Activated naive CD4-positive, alpha-beta T cell (primary cell): Measurements from ENCODE around the gene FDX2.
"Not testable (repeated sequence)": the region's sequence is repeated elsewhere in the genome, so short reads cannot be mapped to it uniquely, and the experiment has no call there.

ENCODE experiments used
- DNase-seq, 4 experiments: peaks; one replicate each; lab custom pipeline; 2025; lab: John Stamatoyannopoulos, UW

The FDX2 gene

DNA sequence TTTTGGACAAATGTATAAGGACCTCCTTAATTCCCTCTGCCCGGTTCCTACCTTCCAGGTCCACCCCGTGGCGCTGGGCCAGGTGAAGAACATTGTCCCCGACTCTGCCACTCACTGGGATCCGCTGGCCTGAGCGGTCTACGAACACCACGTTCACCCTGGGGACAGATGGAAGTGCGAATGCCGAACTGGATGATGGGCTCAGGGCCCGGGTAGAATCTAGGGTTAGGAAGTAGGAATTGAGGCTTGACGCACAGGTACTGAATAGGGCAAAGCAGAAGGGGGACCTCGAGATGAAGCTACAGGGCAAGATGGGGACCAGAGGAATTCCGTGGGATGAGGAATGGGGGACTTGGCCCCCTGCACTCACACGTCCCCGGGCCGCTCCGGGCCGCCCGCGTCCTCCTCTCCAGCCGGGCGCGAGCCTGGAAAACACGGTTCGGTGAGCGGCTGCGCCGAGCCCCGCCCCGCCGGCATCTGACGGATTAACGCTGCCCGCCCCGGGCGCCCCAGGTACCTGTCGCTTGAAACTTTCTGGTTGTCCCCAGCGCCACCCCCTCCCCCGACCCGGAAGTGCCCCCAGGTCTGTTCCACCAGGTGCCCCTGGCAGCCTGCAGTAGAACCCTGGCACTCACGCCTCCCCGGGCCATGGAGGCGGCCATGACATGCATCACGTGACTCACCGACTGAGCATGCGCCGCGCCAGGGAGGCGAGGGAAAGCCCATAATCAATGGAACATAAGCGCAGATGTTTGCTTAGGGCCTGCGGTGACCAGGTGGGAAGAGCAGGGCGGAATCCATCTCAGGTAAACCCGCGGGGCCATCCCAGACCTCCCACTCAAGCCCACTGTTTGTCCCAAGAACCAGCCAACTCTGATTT is at the start of gene FDX2:
Gene FDX2, minus strand, starts transcription at position 681 of the 880 bp plus-strand sequence. Its CDS starts 19 bp downstream, at position 662.
- peak; percentile 75 to 88 (median 84) for DNase-seq

DNA sequence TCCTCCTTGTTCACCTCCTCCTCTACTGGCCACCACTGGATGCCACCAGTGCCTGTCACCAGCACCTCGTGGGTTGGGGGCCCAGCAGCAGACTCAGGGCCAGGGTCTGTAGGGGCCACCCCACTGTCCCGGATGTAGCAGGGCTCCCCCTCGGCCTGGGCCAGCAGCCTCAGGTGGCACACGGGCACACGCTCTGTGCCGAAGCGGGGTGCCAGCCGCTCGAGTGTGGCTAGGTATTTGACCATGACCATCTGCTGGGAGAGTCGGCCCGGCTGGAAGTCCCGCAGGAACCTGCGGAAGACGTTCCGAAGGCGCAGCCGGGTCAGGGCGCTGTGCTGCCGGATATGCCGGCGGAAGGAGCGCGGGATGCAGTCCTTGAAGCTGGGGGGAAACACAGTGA is 49.7 kb upstream of the FDX2 start:
- no peak for DNase-seq

DNA sequence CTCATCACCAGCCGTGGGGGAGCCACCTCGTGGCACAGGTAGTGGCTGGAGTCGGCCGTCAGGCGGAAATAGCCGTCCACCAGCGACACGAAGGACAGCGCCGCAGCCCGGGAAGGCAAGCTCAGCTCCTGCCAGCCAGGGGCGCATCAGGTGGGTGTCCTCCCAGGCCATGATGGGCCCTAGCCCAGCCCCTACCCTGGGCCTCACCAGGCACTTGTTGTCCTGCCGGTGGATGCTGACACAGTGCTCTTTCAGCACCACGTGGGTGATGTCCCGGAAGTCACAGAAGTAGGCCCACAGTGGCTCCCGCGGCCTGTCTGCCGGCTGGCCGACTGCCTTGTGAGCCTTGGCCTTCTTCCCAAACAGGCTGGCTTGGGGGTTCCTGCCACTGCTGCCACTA is 48.8 kb upstream of the FDX2 start:
- DNase-seq, result no peak

DNA sequence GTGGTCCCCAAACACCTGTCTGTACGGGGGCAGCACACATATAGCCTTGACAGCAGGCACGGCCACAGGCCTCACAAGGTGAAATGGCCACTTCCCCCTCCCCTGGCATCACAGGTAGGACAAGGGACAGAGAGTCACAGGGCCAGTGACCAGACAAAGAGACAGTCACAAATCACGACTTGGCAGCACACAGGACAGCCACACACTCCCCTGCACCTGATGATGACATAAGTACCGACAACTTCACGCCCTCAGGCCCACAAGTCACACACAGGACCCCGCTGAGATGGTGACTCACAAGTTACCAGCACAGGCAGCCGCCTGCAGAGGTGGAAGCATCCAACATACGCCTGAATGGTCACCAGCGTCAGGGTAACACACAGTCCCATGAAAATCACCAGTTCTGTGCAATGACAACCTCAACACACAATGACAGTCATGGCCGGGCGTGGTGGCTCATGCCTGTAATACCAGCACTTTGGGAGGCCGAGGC is 48.0 kb upstream of the FDX2 start:
- DNase-seq, result no peak

DNA sequence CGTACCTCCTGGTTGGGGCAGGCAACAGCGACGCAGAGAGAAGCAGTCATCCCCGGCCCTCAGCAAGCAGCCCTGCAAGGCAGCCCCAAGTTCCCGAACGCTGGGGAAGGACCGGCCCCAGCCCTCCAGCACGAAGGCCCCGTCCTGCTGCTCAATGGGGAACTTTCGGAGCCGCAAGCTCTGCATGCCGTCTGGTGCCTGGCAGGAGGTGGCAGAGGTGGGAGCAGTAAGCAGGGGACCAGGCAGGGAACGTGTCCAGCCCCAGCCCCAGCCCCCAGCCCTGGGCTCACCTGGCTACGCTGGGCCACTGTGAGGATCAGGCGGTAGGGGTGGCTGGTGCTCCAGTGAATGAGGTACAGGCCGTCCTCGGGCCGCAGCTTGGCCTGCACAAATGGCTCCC is 46.4 kb upstream of the FDX2 start:
- DNase-seq, result no peak

DNA sequence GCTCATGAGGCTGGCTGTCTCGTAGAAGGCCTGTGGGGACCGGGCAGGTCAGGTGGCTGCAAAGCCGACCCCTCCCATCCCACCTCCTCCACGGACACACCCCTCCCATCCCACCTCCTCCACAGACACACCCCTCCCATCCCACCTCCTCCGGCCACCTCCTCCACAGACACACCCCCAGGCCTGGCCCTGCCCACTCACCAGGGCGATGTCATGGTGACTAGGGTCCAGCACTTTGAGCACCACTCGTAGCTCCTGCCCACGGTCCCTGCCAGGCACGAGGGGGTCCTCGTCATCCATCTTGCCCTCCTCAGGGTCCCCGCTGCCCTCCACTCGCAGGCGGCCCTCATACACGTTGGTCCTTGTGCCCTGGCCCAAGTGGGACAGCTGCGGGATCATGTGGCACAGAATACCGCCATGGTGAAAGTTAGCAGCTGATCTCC is 45.8 kb upstream of the FDX2 start:
- DNase-seq, result no peak

DNA sequence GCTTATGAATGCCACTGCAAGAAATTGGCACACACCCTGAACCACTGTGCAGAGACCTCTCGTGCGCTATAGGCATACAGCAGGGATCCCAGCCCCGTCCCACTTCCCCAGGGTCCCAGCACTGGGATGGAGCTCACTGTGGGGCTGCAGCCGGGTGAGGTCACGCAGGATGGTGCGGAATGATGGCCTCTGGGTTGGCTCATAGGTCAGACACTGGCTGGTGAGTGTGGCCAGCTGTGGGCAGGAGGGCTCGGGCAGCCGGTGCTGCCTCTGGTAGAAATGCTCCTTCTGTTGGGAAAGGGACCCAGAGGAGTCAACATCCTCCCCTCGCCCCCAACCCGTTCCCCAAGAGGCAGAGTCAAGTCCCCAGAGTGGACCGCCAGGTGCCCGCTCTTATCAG is 40.6 kb upstream of the FDX2 start:
- no peak for DNase-seq

DNA sequence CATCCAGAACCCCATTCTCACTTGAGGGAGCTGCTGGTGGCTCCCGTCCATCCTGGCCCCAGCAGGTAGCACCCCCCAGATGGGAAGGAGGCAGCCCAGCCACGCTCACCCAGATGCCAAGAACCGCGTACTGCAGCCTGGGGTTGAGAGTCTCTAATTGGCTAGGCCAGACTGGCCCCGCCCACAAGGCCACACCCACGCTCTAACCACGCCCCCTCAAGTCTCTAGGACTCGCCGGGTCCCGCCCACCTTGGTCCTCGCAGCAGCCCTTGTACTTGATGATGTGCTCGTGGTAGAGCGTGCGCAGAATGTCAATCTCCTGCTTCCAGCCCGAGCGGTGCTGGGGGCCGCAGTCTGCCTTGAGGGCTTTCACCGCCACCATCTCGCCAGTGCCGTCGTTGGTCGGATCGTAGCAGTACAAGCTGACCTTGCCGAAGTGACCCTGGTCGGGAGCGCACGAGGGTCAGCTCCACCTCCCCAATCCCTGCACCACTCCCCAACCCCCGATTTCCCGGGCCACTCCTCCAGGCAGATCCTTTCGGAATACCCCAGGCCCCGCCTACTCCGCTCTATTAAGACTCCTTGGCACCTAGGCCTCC is 38.1 kb upstream of the FDX2 start:
- peak in 2 of 4 experiments; percentile 9 to 17 for DNase-seq

DNA sequence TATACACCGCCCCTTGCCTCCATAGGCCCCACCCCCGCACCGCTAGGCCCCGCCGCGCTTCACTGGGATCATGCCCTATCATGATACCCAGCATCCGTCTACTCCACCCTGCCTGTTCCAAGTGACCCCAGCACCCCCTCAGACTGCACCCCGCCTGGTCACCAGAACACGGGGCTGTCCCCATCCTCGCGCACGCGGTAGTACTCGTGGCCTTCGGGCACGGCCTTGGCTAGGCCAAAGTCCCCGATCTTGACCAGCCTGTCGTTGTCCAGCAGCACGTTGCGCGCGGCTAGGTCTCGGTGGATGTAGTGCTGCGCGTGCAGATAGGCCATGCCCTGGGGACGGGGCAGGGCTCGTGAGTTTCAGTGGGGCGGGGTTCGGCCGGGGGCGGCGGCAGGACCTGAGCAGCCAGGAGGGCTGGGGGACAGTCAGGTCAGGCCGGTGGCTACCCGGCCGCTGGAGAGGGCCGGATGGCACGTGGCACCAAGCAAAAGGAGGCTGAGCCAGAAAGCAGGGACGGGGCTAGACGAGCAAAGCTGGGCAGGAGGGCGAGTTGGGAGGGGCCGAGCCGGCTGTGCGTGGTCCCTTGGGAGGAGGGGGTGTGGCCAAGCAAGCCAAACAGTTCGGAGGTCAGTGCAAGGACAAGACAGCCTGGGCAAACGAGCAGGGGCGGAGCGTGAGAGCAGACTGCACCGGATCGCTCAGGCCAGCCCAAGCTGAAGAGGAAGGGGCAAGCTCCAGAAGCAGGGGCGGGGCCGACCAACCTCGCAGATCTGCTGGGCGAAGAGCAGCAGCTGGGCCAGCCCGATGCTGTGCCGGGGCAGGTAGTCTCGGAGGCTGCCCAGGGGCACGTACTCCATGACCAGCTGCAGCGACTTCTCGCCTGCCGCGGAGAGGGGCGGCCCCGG is 37.2 kb upstream of the FDX2 start:
- no peak for DNase-seq

DNA sequence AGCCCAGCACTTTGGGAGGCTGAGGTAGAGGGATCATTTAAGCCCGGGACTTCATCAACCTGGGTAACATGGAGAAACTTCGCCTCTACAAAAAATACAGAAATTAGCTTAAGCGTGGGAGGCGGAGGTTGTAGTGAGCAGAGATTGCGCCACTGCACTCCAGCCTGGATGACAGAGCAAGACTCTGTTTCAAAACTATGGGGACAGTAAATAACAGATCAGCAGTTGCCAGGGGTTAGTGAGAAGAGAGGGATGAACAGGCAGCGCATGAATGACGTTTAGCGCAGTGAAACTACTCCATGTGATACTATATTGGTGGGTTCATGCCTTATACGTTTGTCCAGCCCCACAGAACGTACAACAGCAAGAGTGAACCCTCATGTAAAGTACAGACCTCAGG is 30.7 kb upstream of the FDX2 start:
- no peak for DNase-seq

DNA sequence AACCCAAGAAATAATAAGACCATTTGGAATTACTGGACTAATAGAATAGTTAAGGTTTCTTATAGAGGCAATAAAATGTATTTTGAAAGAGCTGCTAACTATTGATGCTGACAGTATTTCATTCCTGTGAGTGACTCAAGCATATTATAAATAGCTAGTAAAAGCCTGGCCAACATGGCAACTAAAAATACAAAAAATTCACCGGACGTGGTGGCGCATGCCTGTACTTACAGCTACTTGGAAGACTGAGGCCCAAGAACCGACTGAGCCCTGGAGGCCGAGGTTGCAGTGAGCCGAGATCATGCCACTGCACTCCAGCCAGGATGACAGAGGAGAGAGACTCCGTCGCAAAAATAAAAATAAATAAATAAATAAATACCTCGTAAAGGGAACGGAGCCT is 29.0 kb upstream of the FDX2 start:
- DNase-seq, result no peak

DNA sequence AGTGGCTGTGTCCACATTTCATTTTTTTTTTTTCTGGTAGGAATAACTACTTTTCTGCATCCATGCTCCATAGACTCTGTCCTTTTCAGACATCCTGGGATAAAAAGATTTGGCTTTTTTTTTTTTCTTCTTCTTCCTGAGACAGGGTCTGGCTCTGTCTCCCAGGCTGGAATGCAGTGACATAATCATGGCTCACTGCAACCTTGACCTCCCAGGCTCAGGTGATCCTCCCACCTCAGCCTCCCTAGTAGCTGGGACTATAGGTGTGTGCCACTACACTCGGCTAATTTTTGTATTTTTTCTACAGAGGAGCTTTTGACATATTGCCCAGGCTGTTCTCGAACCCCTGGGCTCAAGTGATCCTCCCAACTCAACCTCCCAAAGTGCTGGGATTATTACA is 27.7 kb upstream of the FDX2 start:
- DNase-seq, result no peak

DNA sequence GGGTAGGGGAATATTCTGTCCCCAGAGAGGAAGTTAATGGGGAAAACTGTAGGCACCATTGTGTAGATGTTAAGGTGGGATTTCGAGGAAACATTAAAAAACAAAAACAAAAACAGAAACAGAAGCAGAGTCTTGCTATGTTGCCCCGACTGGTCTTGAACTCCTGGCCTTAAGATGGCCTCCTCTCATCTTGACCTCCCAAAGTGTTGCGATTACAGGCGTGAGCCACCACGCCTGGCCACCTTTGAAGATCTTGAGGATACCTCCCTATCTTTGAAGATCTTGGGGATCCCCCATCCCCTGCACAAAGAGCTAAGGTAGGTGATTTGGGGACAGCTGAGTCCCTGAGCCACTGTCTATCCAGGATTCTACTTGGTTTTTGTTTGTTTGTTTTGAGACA is 24.2 kb upstream of the FDX2 start:
- DNase-seq, result no peak

DNA sequence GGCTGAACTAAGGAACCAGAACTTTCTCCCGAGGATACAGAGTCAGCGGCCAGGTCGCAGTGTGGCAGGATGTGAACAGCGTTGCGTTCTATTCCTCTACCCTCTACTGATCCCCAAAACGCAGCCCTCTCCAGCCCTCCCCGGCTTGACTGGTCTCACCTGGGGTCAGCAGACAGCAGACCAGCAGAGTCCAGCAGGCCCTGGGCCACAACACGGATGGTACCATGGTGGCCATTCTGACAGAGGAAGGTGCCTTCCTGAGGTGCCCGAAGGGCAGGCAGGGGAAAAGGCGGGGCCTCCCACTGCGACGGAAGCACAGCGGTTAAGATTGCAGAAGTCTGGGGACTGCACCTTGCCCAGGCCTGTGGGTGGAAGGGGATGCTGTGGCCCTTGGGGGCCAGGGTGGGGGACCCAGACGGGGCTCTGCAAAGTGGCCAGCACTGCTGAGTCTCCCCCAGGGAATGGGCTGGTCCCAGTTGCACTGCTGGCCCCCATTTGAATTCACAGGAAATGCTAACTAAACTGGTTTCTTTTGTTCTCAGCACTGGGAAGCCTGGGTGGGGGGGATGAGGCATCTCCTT is 23.7 kb upstream of the FDX2 start, which contains the start of gene ICAM3:
Gene ICAM3, minus strand, starts transcription at position 245 of the 581 bp plus-strand sequence. Its CDS starts 10 bp downstream, at position 235.
- DNase-seq, result peak; percentile 20 to 61 (median 34)

DNA sequence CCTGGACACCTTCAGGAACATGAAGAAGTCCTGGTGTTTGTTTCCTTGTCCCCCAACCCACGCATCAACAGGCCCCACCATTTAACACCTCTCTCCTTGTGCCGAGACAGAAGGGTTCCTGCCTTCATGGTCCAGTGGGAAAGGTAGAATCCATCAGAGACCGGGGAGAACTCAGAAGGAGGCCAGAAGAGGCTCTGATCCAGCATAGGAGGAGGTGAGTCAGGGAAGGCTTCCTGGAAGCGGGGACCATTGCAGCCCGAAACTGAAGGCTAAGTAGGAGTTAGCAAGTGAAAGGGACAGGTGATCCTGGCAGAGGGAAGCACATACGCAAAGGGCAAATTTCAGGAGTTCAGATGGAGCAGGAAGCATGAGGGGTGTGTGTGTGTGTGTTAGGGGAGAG is 23.1 kb upstream of the FDX2 start:
- DNase-seq, result no peak

DNA sequence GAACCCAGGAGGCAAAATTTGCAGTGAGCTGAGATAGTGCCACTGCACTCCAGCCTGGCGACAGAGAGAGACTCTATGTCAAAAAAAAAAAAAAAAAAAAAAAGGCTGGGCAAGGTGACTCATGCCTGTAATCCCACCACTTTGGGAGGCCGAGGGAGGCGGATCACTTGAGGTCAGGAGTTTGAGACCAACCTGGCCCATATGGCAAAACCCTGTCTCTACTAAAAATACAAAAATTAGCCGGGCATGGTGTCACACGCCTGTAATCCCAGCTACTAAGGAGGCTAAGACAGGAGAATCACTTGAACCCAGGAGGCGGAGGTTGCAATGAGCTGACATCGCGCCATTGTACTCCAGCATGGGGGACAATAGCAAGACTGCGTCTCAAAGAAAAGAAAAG is 20.9 kb upstream of the FDX2 start:
- DNase-seq, result not testable (repeated sequence)

DNA sequence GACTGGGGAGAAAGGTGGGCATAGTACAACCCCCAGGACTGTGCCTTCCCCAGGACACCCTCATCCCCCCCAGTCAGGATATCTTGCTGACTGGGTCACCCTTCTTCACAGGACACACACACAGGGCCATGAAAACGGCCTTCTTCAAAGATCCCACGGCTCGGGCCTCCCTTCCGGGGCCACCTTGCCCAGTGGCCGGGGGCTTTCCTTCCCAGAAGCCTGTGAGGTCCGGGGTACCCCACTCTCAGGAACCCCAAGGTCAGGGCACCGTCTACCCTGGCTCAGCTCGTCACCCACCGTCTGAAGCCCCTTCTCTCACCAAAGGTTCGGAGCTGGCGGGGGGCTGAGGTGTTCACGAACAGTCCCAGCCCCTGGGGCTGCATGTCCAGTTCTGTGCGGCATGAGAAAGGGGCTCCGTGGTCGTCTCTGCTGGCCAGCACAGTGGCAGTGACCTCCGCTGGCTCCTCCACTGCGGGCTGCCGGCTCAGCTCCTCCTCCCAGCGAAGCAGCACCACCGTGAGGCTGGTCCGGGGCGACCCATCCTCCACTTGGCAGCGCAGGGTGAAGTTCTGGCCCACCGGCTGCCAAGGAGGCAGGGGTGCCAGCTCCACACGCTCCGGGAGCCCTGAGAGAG is 19.7 kb upstream of the FDX2 start:
- no peak for DNase-seq

DNA sequence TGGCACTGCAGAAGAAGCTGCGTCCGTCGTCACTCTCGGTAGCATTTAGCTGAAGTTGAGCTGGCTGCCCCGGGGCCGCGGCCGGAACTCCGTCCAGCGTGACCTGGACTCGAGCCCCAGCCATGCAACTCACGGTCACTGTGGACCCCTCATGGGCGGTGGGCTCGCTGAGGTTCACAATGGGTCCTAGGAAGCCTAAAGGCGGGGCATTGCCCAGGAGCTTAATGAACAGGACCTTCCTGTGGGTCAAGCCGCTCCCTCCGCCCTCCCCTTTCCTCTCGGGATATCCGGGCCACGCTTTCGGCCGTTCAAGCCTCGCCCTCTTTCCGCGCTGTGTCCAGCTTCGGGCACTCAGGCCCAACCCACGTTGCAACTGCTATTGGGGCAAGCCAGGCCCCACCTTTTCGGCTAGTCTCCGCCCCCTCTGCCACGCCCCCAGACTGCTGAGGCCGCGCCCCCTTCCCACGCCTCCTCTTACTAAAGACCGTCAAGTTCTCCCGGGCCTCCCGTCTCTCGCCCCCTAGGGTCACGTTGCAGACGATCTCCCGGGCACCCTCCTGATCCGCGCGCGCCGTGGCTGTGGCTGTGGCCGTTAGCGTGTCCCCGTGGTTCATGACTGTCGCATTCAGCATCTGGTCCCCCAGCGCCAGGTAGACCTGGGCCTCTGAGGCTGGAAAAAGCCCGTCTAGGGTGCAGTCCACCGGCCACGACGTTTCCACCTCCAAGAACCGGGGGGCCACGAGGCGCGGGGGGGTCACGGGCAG is 19.0 kb upstream of the FDX2 start:
- no peak for DNase-seq

DNA sequence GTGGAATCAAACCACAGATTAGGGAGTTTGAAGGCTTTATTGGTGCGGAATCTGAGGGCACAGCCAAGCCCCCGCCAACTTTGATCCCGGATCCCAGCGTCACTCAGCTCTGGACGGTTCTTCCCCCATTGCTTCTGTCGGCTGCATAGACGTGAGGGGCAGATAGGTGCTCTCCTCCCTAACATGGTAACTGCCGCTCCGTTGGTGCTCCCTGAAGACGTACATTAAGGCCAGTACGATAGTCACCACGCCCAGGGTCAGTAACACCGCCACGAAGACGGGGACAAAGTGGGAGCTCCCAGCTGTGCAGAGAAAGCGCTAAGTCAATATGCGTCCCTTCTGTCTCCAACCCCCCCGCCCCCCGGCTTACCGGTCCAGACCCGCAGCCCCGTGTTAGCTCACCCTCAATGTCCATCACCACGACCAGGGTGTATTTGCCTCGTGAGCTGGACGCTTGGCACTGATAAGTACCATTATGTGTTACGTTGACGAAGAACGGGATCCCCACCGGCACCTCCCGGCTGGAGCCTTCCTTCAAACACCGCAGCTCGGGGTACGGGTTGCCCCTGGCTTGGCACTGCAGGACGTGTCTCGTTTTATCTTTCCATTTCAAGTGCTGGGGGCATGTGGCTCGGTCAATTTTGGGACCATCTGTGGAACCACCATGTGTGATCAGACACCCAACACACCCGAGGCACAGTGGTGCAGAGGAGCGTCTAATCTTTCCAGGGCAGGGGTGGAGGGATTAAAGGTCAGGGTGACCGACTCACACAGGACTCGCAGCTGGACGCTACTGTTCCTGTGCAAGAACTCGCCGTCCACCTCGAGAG is 18.2 kb upstream of the FDX2 start:
- no peak for DNase-seq
